Epithelial cell of proximal tubule (primary cell): ENCODE data around the gene KCNIP1. TPM values are rescaled to one million over a fixed set of nuclear protein-coding genes. Genes with fewer than 3 reads are reported as not detected.

Source experiments
- DNase-seq: peaks from one replicate; pipeline ENCODE4 v3.0.0-alpha.2; 2011; ENCODE audit warnings: low read depth
- H3K4me3 ChIP-seq: 2 replicates; pipeline ENCODE4 v1.5.1; 2011; ENCODE audit warnings: low read depth, mild to moderate bottlenecking, low read length
- CTCF ChIP-seq: conservative IDR thresholded peaks from 2 replicates; pipeline ENCODE4 v1.5.1; 2012; ENCODE audit warnings: low read depth, mild to moderate bottlenecking, low read length
- total RNA-seq: library from RNA; depleted of rRNA; stranded (reverse); fragments of >200 nt; gene quantifications from 2 replicates; pipeline ENCODE4 v1.2.3, GENCODE V29; 2015

Gene KCNIP1
- total RNA-seq, 1 donor from 2014 or later, result 2.0 TPM

- no peak for TF ChIP-seq CTCF
- DNase-seq, result no peak
- no peak overlapping the region for H3K4me3 ChIP-seq
Observed at GRCh38 chr5:170563824-170564567, 60.2 kb downstream of the KCNIP1 start.

GRCh38 chr5:170565072-170565471 is 61.3 kb downstream of the KCNIP1 start:
- TF ChIP-seq CTCF, result no peak
- H3K4me3 ChIP-seq, result no peak overlapping the region
- no peak for DNase-seq

GRCh38 chr5:170569101-170569500 is 65.3 kb downstream of the KCNIP1 start:
- no peak for TF ChIP-seq CTCF
- no peak overlapping the region for H3K4me3 ChIP-seq
- no peak for DNase-seq

- no peak for TF ChIP-seq CTCF
- no peak overlapping the region for H3K4me3 ChIP-seq
- DNase-seq, result no peak
Observed at GRCh38 chr5:170570476-170570875, 66.7 kb downstream of the KCNIP1 start.

GRCh38 chr5:170571281-170571731 is 67.5 kb downstream of the KCNIP1 start:
- TF ChIP-seq CTCF, result peak; percentile 53
- H3K4me3 ChIP-seq, result no peak overlapping the region
- DNase-seq, result peak; percentile 96

GRCh38 chr5:170571875-170572852 is 68.3 kb downstream of the KCNIP1 start:
- TF ChIP-seq CTCF, result no peak
- no peak overlapping the region for H3K4me3 ChIP-seq
- DNase-seq, result peak; percentile 64
